GM21447 (cell line): ENCODE measurements around the gene ILKAP.

Experiments used
- ATAC-seq: cut with Tn5 transposase; IDR thresholded peaks from one replicate; pipeline ENCODE4 v1.9.1; 2021; ENCODE audit not compliant: unreplicated experiment

The ILKAP gene

GRCh38 chr2:238125127-238125885 lies 78.2 kb downstream of the ILKAP start:
- no peak for ATAC-seq

- no peak for ATAC-seq
Observed at GRCh38 chr2:238124488-238125126, 78.9 kb downstream of the ILKAP start.

- no peak for ATAC-seq
Observed at GRCh38 chr2:238123991-238124470, 79.5 kb downstream of the ILKAP start.

GRCh38 chr2:238123218-238123971 lies 80.1 kb downstream of the ILKAP start:
- no peak for ATAC-seq

GRCh38 chr2:238122287-238123217 lies 80.9 kb downstream of the ILKAP start:
- no peak for ATAC-seq

- ATAC-seq = no peak
Observed at GRCh38 chr2:238121511-238122286, 81.8 kb downstream of the ILKAP start.

- ATAC-seq = no peak
Observed at GRCh38 chr2:238120463-238121298, 82.8 kb downstream of the ILKAP start.
